ENCODE data around the gene FER. TPM values are rescaled to one million over a fixed set of nuclear protein-coding genes. Genes with fewer than 3 reads are reported as not detected.
"Not testable (repeated sequence)": the region's sequence is repeated elsewhere in the genome, so short reads cannot be mapped to it uniquely, and the experiment has no call there.

Gene FER
- total RNA-seq, 2 donors from 2014 or later: 9.5 to 9.9 TPM

DNA sequence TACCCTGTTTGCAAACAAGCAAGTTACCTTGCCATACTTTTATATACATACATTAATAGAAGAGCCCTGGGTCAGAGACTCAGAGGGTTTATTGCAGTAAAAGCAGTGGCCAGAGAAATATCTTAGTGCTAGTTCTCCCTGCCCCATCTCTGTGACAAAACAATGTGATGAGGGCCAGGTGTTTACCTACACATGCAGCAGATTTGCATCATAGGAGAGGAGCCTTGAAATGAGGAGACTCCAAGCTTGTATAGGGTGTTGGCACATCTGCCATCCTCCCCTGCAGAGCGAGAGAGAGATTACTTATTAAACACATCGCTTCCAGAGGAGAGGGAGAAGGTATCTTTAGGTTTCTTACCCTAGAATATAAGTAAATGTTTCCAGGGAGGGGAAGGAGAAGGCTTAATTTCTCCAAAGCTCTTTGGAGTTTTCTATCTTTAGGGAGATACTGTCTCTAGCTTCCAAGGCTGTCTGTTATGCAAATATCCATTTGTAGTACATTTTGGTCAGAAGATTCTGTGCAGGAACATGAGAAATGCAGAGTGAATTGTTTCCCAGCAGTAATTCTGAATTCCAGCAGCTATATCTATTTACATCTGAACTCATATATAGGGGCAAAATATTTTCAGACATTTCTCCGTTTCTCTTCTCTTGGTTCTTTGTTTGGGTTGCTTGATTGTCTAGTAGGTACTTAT is 15.7 kb downstream of the FER start:
- H3K27ac Mint-ChIP-seq: no peak overlapping the region
- H3K27me3 Mint-ChIP-seq: no peaks in the 10 kb centered on the region
- H3K36me3 Mint-ChIP-seq (ENCODE audit: low read depth): no peaks in the 10 kb centered on the region
- no peaks in the 10 kb centered on the region for H3K4me1 Mint-ChIP-seq
- H3K4me3 Mint-ChIP-seq: no peak overlapping the region
- no peak for ATAC-seq (replicated peaks)
- H3K9me3 Mint-ChIP-seq: peaks cover 3% of the 10 kb centered on the region

DNA sequence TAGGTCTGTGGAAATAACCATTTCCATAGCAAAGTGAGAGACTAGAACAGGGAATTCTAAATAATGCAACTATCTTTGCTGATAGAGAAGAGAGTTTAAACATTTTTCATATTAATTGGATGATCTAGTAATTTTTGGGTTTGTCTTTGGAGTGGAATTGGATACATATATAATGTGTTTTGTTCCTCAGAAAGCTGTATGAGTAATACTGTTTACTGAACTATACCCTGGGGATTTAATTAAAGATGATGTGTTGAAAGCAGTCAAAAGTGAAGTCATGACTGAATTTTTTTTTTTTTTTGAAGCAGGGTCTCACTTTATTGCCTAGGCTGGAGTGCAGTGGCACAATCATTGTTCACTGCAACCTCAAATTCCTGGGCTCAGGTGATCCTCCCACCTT is 17.9 kb downstream of the FER start:
- Mint-ChIP-seq H3K9me3 (no peaks in the 10 kb centered on the region), H3K4me3 (no peak overlapping the region), H3K27ac (no peak overlapping the region), H3K4me1 (peaks cover 7% of the 10 kb centered on the region), H3K27me3 (no peaks in the 10 kb centered on the region), H3K36me3 (ENCODE audit: low read depth) (no peaks in the 10 kb centered on the region)
- ATAC-seq (replicated peaks): no peak

DNA sequence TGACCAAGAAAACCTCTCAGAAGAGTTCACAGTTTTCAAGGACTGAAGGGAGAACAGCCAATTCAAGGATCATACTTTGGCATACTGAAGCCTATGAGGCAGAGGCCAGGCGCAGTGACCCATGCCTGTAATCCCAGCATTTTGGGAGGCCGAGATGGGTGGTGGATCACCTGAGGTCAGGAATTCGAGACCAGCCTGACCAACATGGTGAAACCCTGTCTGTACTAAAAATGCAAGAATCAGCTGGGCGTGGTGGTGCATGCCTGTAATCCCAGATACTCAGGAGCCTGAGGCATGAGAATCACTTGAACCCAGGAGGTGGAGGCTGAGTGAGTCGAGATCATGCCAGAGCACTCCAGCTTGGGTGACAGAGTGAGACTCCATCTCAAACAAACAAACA is 19.2 kb downstream of the FER start:
- H3K4me3 Mint-ChIP-seq; H3K9me3 Mint-ChIP-seq; H3K27ac Mint-ChIP-seq; H3K36me3 Mint-ChIP-seq (ENCODE audit: low read depth); H3K27me3 Mint-ChIP-seq; ATAC-seq (replicated peaks); H3K4me1 Mint-ChIP-seq: not testable (repeated sequence)

DNA sequence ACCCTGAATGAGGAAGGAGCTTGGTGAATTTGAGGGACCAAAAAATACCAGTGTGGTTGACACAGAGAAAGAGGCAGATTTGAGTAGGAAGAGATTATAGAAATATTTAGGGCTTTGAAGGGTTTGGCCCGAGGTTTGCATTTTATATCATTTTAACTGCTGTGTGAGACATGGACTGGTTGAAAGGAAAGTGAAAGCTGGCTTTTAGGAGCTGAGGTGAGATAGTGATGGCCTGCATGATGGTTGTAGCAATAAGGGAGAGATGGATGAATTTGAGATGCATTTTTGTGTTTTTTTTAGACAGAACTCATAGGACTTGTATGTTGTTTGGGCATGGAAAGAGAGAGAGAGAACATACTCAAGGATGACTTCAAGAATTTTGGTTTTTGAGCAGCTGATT is 21.7 kb downstream of the FER start:
- Mint-ChIP-seq H3K4me1 (peaks cover 7% of the 10 kb centered on the region), H3K4me3 (no peak overlapping the region), H3K27me3 (no peaks in the 10 kb centered on the region), H3K36me3 (ENCODE audit: low read depth) (no peaks in the 10 kb centered on the region), H3K9me3 (no peaks in the 10 kb centered on the region), H3K27ac (peak overlapping the region; percentile 3)
- no peak for ATAC-seq (replicated peaks)

DNA sequence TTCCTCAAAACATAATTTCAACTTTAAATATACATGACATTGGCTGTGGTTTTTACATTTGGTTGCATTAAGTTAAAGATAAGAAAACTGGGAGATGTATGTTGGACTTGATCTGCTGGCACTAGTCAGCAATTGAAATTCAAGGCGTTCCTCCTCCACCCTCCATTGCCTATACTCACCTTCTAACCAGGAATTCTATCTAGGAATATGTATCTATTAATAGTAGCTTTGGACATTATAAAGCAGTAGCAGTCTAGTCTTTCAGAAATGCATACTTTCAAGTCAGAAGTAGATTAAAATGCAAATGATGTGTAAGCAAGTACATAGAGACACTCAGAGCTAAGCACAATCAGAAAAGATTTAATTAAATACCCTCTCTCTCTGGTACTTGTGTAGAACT is 24.9 kb downstream of the FER start:
- no peaks in the 10 kb centered on the region for H3K9me3 Mint-ChIP-seq
- no peaks in the 10 kb centered on the region for H3K36me3 Mint-ChIP-seq (ENCODE audit: low read depth)
- no peak overlapping the region for H3K27ac Mint-ChIP-seq
- H3K4me1 Mint-ChIP-seq: peaks cover 7% of the 10 kb centered on the region
- H3K27me3 Mint-ChIP-seq: no peaks in the 10 kb centered on the region
- H3K4me3 Mint-ChIP-seq: no peak overlapping the region
- no peak for ATAC-seq (replicated peaks)

DNA sequence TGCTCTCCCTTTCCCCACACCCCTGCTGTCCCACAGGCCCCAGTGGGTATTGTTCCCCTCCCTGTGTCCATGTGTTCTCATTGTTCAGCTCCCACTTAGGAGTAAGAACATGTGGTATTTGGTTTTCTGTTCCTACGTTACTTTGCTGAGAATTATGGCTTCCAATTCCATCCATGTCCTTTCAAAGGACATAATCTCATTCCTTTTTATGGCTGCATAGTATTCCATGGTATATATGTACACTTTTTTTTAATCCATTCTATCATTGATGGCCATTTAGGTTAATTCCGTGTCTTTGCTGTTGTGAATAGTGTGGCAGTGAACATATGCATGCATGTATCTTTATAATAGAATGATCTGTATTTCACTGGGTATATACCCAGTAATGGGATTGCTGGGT is 25.6 kb downstream of the FER start:
- Mint-ChIP-seq H3K9me3 (no peaks in the 10 kb centered on the region), H3K27me3 (no peaks in the 10 kb centered on the region), H3K4me1 (peaks cover 7% of the 10 kb centered on the region), H3K27ac (no peak overlapping the region), H3K4me3 (no peak overlapping the region), H3K36me3 (ENCODE audit: low read depth) (no peaks in the 10 kb centered on the region)
- ATAC-seq (replicated peaks): no peak

DNA sequence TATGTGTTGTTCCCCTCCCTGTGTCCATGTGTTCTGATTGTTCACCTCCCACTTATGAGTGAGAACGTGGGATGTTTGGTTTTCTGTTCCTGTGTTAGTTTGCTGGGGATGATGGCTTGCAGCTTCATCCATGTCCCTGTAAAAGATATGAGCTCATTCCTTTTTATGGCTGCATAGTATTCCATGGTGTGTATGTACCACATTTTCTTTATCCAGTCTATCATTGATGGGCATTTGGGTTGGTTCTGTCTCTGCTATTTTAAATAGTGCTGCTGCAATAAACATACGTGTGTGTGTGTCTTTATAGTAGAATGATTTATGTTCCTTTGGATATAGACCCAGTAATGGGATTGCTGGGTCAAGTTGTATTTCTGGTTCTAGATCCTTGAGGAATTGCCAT is 26.4 kb downstream of the FER start:
- ATAC-seq (replicated peaks); H3K36me3 Mint-ChIP-seq (ENCODE audit: low read depth); H3K27ac Mint-ChIP-seq; H3K9me3 Mint-ChIP-seq; H3K27me3 Mint-ChIP-seq; H3K4me1 Mint-ChIP-seq; H3K4me3 Mint-ChIP-seq: not testable (repeated sequence)

DNA sequence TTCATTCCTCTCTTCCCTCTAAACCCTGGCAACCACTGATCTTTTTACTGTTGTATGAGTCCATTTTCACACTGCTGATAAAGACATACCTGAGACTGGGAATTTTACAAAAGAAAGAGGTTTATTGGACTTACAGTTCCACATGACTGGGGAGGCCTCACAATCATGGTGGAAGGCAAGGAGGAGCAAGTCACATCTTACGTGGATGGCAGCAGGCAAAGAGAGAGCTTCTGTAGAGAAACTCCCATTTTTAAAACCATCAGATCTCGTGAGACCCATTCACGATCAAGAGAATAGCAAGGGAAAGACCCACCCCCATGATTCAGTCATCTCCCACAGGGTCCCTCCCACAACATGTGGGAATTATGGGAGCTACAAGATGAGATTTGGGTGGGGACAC is 29.9 kb downstream of the FER start:
- not testable (repeated sequence) for H3K27ac Mint-ChIP-seq; H3K4me1 Mint-ChIP-seq; H3K36me3 Mint-ChIP-seq (ENCODE audit: low read depth); H3K9me3 Mint-ChIP-seq; ATAC-seq (replicated peaks); H3K27me3 Mint-ChIP-seq; H3K4me3 Mint-ChIP-seq

DNA sequence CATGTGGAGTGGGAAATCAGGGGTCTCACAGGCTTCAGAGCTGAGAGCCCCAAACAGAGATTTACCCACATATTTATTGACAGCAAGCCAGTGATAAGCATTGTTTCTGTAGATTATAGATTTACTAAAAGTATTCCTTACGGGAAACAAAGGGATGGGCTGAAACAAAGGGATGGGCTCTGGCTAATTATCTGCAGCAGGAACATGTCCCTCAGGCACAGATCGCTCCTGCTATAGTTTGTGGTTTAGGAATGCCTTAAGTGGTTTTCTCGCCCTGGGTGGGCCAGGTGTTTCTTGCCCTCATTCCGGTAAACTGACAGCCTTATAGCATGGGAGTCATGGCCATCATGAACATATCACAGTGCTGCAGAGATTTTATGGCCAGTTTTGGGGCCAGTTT is 36.9 kb downstream of the FER start:
- H3K27me3 Mint-ChIP-seq; ATAC-seq (replicated peaks); H3K27ac Mint-ChIP-seq; H3K9me3 Mint-ChIP-seq; H3K4me1 Mint-ChIP-seq; H3K4me3 Mint-ChIP-seq; H3K36me3 Mint-ChIP-seq (ENCODE audit: low read depth): not testable (repeated sequence)

DNA sequence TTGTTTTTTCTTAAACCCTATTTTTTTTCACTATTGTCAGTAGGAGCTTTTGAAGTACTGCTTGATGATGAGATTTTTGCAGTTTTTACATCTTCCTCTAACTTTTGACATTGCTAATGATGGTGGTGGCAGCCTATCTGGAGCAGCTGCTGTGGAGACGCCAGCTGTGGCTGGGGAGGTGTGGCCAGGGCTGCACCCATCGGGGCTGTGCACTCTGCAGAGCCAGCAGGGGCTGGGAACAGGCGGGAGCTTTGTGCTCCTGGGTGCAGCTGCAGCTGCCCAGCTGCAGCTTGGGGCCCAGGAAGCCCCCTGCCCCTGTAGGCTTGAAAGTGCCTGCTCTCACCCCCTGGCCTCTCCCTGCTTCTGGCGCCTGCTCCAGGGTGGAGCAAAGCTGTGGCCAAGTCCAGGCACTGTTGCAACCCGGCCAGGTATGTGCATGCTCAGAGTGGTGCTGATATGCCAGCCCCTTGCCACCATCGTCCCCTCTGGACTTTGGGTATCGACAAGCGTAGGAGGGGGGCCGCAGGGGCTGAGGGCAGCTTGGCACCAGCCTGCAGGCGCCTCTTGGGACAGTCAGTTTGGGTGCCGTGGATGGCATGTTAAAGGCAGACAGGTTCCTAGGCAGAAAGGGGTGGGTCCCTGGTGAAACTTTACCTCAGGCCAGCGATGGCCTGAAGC is 39.2 kb downstream of the FER start:
- no peaks in the 10 kb centered on the region for H3K4me1 Mint-ChIP-seq
- no peak overlapping the region for H3K4me3 Mint-ChIP-seq
- H3K9me3 Mint-ChIP-seq: peaks cover 3% of the 10 kb centered on the region
- no peak for ATAC-seq (replicated peaks)
- no peaks in the 10 kb centered on the region for H3K27me3 Mint-ChIP-seq
- peaks cover 6% of the 10 kb centered on the region for H3K36me3 Mint-ChIP-seq (ENCODE audit: low read depth)
- H3K27ac Mint-ChIP-seq: no peak overlapping the region

DNA sequence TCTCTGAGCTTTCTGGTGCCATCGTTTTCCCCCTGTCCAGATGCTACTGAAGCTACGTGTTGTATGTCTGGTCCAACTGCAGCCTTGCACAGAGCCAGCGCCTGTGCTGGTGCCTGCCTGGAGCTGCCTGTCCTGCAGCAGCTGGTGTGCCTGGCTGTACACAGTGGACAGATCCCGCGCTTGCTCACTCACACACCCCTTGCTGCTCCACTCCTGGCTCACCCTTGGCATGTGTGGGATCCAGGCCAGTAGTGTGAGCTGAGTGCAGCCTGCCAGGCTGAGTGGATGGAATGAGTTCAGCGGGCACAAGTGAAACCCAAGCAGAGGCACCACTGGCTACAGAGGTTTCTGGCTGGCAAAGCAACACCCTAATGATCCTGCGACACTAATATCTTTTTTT is 40.4 kb downstream of the FER start:
- H3K4me1 Mint-ChIP-seq: no peaks in the 10 kb centered on the region
- H3K36me3 Mint-ChIP-seq (ENCODE audit: low read depth): peaks cover 6% of the 10 kb centered on the region
- no peak overlapping the region for H3K4me3 Mint-ChIP-seq
- no peaks in the 10 kb centered on the region for H3K27me3 Mint-ChIP-seq
- ATAC-seq (replicated peaks): no peak
- H3K9me3 Mint-ChIP-seq: peaks cover 3% of the 10 kb centered on the region
- H3K27ac Mint-ChIP-seq: no peak overlapping the region

DNA sequence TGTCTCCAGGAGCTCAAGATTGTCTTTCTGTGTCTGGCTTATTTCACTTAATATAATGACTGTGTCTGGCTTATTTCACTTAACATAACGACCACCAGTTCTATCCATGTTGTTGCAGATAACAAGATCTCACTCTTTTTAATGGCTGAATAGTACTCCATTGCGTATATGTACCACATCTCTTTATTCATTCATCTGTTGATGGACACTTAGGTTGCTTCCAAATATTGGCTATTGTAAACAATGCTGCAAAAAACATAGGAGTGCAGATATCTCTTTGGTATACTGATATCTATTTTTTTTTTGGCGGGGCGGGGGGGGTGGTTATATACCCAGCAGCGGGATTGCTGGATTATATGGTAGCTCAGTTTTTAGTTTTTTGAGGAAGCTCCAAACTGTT is 45.5 kb downstream of the FER start:
- Mint-ChIP-seq H3K4me1 (no peaks in the 10 kb centered on the region), H3K27ac (no peak overlapping the region), H3K4me3 (no peak overlapping the region), H3K27me3 (no peaks in the 10 kb centered on the region), H3K9me3 (no peaks in the 10 kb centered on the region), H3K36me3 (ENCODE audit: low read depth) (no peaks in the 10 kb centered on the region)
- no peak for ATAC-seq (replicated peaks)

DNA sequence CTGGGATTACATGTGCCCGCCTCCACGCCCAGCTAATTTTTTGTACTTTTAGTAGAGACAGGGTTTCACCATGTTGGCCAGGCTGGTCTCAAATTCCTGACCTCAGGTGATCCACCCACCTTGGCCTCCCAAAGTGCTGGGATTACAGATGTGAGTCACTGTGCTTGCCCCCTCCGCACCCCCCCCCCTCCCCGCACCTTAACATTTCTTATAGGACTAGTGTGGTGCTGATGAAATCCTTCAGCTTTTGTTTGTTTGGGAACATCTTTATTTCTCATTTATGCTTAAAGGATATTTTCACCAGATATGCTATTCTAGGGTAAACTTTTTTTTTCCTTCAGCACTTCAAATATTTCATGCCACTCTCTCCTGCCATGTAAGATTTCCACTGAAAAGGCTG is 46.7 kb downstream of the FER start:
- H3K36me3 Mint-ChIP-seq (ENCODE audit: low read depth); H3K9me3 Mint-ChIP-seq; H3K4me3 Mint-ChIP-seq; H3K4me1 Mint-ChIP-seq; H3K27me3 Mint-ChIP-seq; H3K27ac Mint-ChIP-seq; ATAC-seq (replicated peaks): not testable (repeated sequence)

DNA sequence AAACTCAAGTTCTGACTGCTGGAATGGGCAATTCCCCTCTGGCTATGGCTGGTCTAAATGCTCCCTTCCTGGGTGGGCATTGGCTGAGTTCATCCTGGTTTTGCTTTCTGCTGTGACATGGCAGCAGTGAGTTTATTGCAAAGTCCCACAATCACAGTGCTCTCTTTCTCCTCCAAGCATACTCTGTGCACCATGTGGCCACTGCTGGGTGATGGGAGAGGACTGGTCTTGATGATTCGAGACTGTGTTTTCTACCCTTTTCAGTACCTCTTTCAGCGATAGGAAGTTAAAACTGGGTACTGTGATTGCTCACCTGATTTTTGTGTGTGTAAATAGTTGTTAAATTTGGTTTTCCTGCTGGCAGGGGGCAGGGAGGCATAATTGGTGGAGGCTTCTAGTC is 49.7 kb downstream of the FER start:
- no peaks in the 10 kb centered on the region for H3K36me3 Mint-ChIP-seq (ENCODE audit: low read depth)
- H3K4me3 Mint-ChIP-seq: no peak overlapping the region
- no peak overlapping the region for H3K27ac Mint-ChIP-seq
- no peaks in the 10 kb centered on the region for H3K27me3 Mint-ChIP-seq
- no peaks in the 10 kb centered on the region for H3K9me3 Mint-ChIP-seq
- no peak for ATAC-seq (replicated peaks)
- H3K4me1 Mint-ChIP-seq: no peaks in the 10 kb centered on the region

DNA sequence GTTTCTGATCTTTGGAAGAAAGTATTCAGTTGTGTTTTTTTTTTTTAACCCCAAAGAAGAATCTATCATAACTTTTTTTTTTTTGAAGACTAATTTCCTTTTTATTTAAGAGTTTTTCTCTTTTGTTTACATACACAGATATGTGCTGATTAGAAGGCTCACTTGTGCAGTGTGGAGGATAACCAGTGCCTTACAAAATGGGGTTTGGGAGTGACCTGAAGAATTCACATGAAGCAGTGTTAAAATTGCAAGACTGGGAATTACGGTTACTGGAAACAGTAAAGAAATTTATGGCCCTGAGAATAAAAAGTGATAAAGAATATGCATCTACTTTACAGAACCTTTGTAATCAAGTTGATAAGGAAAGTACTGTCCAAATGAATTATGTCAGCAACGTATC is 50.3 kb downstream of the FER start:
- H3K36me3 Mint-ChIP-seq (ENCODE audit: low read depth): no peaks in the 10 kb centered on the region
- H3K4me3 Mint-ChIP-seq: no peak overlapping the region
- ATAC-seq (replicated peaks): no peak
- H3K4me1 Mint-ChIP-seq: no peaks in the 10 kb centered on the region
- no peaks in the 10 kb centered on the region for H3K9me3 Mint-ChIP-seq
- H3K27me3 Mint-ChIP-seq: no peaks in the 10 kb centered on the region
- H3K27ac Mint-ChIP-seq: no peak overlapping the region

Data from activated T-helper 17 cell treated with anti-CD3 and anti-CD28 coated beads, Interleukin-2, amount 50 U/mL, for 72 hours (primary cell).